Natural killer cell (primary cell): Measurements from ENCODE around the gene VGLL1. TPM values are rescaled to one million over a fixed set of nuclear protein-coding genes. Genes with fewer than 3 reads are reported as not detected.
A peak's percentile ranks its signal among the peaks of the same experiment; 100 is the strongest.

Experiments
- ATAC-seq, 3 donors: fragments of 150-1000 bp in 2 of 3; fragments of 200-7000 bp in 1 of 3; cut with Tn5 transposase; 1 replicate in 1 of 3; 2 replicates in 2 of 3; pipeline ENCODE4 v1.10.0; 2021; ENCODE audit warnings: mild to moderate bottlenecking in 2 of 3, moderate library complexity in 2 of 3
- DNase-seq, 2 donors: peaks; one replicate each; pipeline versions ENCODE4 v3.0.0 to v3.0.0-alpha.2; 2013 to 2021; ENCODE audit warnings: mixed read lengths in 1 of 2
- H3K27ac ChIP-seq: one replicate; pipeline ENCODE4 v1.5.1; 2013; ENCODE audit warnings: mild to moderate bottlenecking, low read length
- H3K27me3 ChIP-seq: one replicate; pipeline ENCODE4 v1.6.1; 2013; ENCODE audit warnings: low read length; ENCODE audit not compliant: control insufficient read depth, insufficient read depth
- H3K36me3 ChIP-seq: one replicate; pipeline ENCODE4 v1.6.1; 2013; ENCODE audit warnings: low read length; ENCODE audit not compliant: control insufficient read depth, insufficient read depth
- H3K4me1 ChIP-seq: one replicate; pipeline ENCODE4 v1.6.1; 2013; ENCODE audit warnings: low read length; ENCODE audit not compliant: control insufficient read depth, insufficient read depth
- H3K4me3 ChIP-seq: one replicate; pipeline ENCODE4 v1.5.1; 2013; ENCODE audit warnings: low read length
- H3K9me3 ChIP-seq: one replicate; pipeline ENCODE4 v1.6.1; 2013; ENCODE audit warnings: low read length; ENCODE audit not compliant: control insufficient read depth, insufficient read depth
- H3K27ac Mint-ChIP-seq, 2 donors: one replicate each; pipeline ENCODE4 v1.8.0; 2022; ENCODE audit warnings: mild to moderate bottlenecking in 2 of 2, mixed read lengths in 2 of 2, moderate library complexity in 1 of 2
- H3K27me3 Mint-ChIP-seq, 2 donors: one replicate each; pipeline ENCODE4 v1.8.0; 2022; ENCODE audit warnings: low read depth in 2 of 2, mixed read lengths in 2 of 2
- H3K36me3 Mint-ChIP-seq: one replicate; pipeline ENCODE4 v1.8.0; 2022; ENCODE audit warnings: mixed read lengths
- H3K4me1 Mint-ChIP-seq, 2 donors: one replicate each; pipeline ENCODE4 v1.8.0; 2022; ENCODE audit warnings: mixed read lengths in 2 of 2
- H3K4me3 Mint-ChIP-seq: one replicate; pipeline ENCODE4 v1.8.0; 2022; ENCODE audit warnings: mild to moderate bottlenecking, moderate library complexity, mixed read lengths
- H3K9me3 Mint-ChIP-seq, 2 donors: one replicate each; pipeline ENCODE4 v1.8.0; 2022; ENCODE audit warnings: mixed read lengths in 2 of 2
- WGBS: methylation state at CpG from one replicate; pipeline ENCODE4 v1.1.7; 2013; ENCODE audit warnings: missing lambda C conversion rate; ENCODE audit not compliant: insufficient coverage; 5-methylcytosine and 5-hydroxymethylcytosine counted together
- intact Hi-C: fragments of 100-400 bp; cut with micrococcal nuclease; formaldehyde crosslinking; loops from one replicate; pipeline ENCODE4 v1.14.2; 2022
- total RNA-seq, 4 donors: library from RNA; stranded (reverse); fragments of 120-200 nt in 1 of 4; gene quantifications; one replicate each; pipeline versions ENCODE4 v1.2.3 to v1.2.4, GENCODE V29; 2013 to 2022
- TF ChIP-seq, protein P1 (sequence below): fragments of 200-600 bp; IDR thresholded peaks from one replicate; pipeline ENCODE4 v1.8.0; 2022; ENCODE audit warnings: antibody characterized with exemption

The VGLL1 gene
- total RNA-seq, 3 donors from 2014 or later (not counting 1 experiment from before 2014, with no cell fraction given), result not detected

DNA sequence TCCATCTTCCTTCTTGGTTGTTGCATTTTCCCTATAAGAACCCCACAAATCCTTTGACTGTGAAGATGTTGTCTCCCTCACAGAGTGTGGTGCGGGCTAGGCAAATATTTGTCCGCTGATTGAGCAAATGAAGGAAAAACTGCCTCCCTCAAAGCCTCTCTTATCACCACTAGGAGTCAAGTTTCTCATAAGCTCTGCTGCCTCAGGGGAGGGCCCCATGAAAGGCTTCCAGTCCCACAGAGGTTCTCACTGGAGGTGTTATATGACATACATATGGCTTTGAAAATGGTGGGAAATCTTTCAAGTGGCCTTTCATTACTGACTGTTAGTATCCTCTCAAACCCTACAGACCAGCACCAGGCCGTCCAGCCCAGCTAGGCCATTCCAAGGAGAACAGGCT, 9.3 kb downstream of the VGLL1 start:
- DNase-seq, result no peak
- Histone ChIP-seq H3K27ac (no peak overlapping the region), H3K36me3 (no peaks in the 10 kb centered on the region), H3K9me3 (no peaks in the 10 kb centered on the region), H3K4me1 (peaks cover 20% of the 10 kb centered on the region), H3K27me3 (no peaks in the 10 kb centered on the region), H3K4me3 (no peak overlapping the region)
- no peak overlapping the region for H3K27ac Mint-ChIP-seq
- peaks cover 14 to 36% of the 10 kb centered on the region in 2 donors for H3K4me1 Mint-ChIP-seq
- no peak for ATAC-seq
- no peaks in the 10 kb centered on the region for H3K9me3 Mint-ChIP-seq
- no peak overlapping the region for H3K4me3 Mint-ChIP-seq
- intact Hi-C loops, result no loop called here
- no peaks in the 10 kb centered on the region for H3K27me3 Mint-ChIP-seq
- H3K36me3 Mint-ChIP-seq, result no peaks in the 10 kb centered on the region
- WGBS, result 96% methylated on average over 3 of the region's 3 CpGs
- TF ChIP-seq, protein P1, sequence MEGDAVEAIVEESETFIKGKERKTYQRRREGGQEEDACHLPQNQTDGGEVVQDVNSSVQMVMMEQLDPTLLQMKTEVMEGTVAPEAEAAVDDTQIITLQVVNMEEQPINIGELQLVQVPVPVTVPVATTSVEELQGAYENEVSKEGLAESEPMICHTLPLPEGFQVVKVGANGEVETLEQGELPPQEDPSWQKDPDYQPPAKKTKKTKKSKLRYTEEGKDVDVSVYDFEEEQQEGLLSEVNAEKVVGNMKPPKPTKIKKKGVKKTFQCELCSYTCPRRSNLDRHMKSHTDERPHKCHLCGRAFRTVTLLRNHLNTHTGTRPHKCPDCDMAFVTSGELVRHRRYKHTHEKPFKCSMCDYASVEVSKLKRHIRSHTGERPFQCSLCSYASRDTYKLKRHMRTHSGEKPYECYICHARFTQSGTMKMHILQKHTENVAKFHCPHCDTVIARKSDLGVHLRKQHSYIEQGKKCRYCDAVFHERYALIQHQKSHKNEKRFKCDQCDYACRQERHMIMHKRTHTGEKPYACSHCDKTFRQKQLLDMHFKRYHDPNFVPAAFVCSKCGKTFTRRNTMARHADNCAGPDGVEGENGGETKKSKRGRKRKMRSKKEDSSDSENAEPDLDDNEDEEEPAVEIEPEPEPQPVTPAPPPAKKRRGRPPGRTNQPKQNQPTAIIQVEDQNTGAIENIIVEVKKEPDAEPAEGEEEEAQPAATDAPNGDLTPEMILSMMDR, result no peak

DNA sequence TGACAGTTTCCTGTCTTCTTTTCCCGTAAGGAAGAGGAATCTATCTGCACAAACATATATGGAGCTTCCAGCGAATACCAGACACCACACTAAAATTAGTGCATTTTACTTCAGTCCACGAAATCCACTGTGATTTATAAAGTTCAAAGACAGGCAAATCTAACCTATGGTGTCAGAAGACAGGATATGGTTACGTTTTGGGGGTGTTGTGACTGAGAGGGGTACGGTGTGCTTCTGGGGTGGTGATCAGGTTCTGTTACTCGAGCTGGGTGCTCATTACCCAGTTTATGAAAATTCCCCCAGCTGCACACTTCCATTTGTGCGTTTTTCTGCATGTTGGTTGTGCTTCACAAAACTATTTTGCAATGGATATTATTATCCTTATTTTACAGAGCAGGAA, 10.3 kb downstream of the VGLL1 start:
- no peak overlapping the region for H3K27ac ChIP-seq
- peaks cover 26% of the 10 kb centered on the region for H3K4me1 ChIP-seq
- peaks cover 24 to 46% of the 10 kb centered on the region in 2 donors for H3K4me1 Mint-ChIP-seq
- no peaks in the 10 kb centered on the region for H3K36me3 ChIP-seq
- 44% methylated on average over 3 of the region's 7 CpGs for WGBS
- no peaks in the 10 kb centered on the region for H3K27me3 ChIP-seq
- intact Hi-C loops, result no loop called here
- TF ChIP-seq, protein P1, result no peak
- H3K4me3 Mint-ChIP-seq, result no peak overlapping the region
- no peaks in the 10 kb centered on the region for H3K9me3 ChIP-seq
- DNase-seq, result peak in 1 of 2 donors; percentile 20
- H3K27me3 Mint-ChIP-seq, result no peaks in the 10 kb centered on the region
- H3K27ac Mint-ChIP-seq, result no peak overlapping the region
- no peaks in the 10 kb centered on the region for H3K36me3 Mint-ChIP-seq
- no peak for ATAC-seq
- H3K9me3 Mint-ChIP-seq, result no peaks in the 10 kb centered on the region
- H3K4me3 ChIP-seq, result no peak overlapping the region

DNA sequence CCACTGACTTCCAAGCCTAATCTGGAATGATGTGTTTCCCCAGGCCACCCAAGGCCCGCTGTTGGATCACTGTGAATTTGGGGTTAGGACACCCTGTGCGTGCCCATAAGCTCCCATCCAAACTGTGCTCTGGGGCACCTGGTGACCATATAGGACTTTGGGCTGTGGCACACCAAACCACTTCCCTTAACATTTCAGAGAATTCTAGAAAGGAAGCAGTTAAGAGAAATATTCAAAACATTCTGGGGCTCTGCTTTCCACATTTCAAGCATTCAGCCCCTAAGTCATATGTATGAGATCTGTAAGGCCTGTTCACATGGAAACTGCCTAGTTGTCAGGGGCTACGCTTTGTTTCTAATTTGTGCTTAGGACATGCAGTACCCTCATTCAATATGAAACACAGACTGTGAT, 14.4 kb downstream of the VGLL1 start:
- Histone ChIP-seq H3K36me3 (no peaks in the 10 kb centered on the region), H3K9me3 (no peaks in the 10 kb centered on the region), H3K4me1 (peaks cover 18% of the 10 kb centered on the region), H3K4me3 (no peak overlapping the region), H3K27me3 (no peaks in the 10 kb centered on the region), H3K27ac (peak overlapping the region; percentile 43)
- intact Hi-C loops, result no loop called here
- H3K27ac Mint-ChIP-seq, result peak overlapping the region; percentile 31 to 56
- DNase-seq, result peak in 1 of 2 donors; percentile 4
- H3K9me3 Mint-ChIP-seq, result no peaks in the 10 kb centered on the region
- peak overlapping the region; percentile 26 for H3K4me3 Mint-ChIP-seq
- no peaks in the 10 kb centered on the region for H3K27me3 Mint-ChIP-seq
- ATAC-seq, result peak in 1 of 3 donors; percentile 34
- TF ChIP-seq, protein P1, result no peak
- peaks cover 23 to 30% of the 10 kb centered on the region in 2 donors for H3K4me1 Mint-ChIP-seq
- no peaks in the 10 kb centered on the region for H3K36me3 Mint-ChIP-seq
- 36% methylated on average over 3 of the region's 3 CpGs for WGBS

DNA sequence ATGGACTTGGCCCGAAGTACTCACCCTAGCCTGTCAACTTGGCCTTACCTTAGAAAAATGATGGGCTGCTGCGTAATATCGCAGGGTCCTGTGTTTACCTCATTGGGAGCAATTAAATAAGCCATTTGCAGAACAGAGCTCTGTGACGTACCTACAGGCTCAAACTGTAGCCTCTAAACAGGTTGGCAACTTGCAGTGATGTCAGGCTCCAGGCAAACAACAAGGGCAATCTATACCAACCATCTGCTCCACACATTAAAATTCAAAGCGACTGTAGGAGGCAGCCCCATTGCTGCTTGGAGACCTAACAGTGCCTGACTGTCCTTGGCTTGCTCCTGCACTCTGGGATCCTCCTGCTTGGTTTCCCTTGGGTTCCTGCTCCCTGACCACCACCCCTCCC, 17.2 kb downstream of the VGLL1 start:
- Mint-ChIP-seq H3K4me1 (peaks cover 23 to 30% of the 10 kb centered on the region in 2 donors), H3K27me3 (no peaks in the 10 kb centered on the region), H3K36me3 (no peaks in the 10 kb centered on the region), H3K4me3 (no peak overlapping the region), H3K27ac (no peak overlapping the region), H3K9me3 (no peaks in the 10 kb centered on the region)
- TF ChIP-seq, protein P1, result no peak
- Histone ChIP-seq H3K4me3 (no peak overlapping the region), H3K27me3 (no peaks in the 10 kb centered on the region), H3K9me3 (no peaks in the 10 kb centered on the region), H3K4me1 (peaks cover 18% of the 10 kb centered on the region), H3K27ac (no peak overlapping the region), H3K36me3 (no peaks in the 10 kb centered on the region)
- ATAC-seq, result no peak
- intact Hi-C loops, result no loop called here
- no peak for DNase-seq
- WGBS, result 98% methylated on average over 5 of the region's 5 CpGs
